GM18909 (cell line): Measurements from ENCODE around the gene FOXK1.

Experiments
- ATAC-seq: cut with Tn5 transposase; IDR thresholded peaks from one replicate; pipeline ENCODE4 v1.9.1; 2021; ENCODE audit warnings: mild to moderate bottlenecking; ENCODE audit not compliant: unreplicated experiment, poor library complexity

The FOXK1 gene

GRCh38 chr7:4739528-4739992 lies 57.5 kb downstream of the FOXK1 start:
- no peak for ATAC-seq

GRCh38 chr7:4740796-4741195 lies 58.7 kb downstream of the FOXK1 start:
- ATAC-seq, result no peak

DNA sequence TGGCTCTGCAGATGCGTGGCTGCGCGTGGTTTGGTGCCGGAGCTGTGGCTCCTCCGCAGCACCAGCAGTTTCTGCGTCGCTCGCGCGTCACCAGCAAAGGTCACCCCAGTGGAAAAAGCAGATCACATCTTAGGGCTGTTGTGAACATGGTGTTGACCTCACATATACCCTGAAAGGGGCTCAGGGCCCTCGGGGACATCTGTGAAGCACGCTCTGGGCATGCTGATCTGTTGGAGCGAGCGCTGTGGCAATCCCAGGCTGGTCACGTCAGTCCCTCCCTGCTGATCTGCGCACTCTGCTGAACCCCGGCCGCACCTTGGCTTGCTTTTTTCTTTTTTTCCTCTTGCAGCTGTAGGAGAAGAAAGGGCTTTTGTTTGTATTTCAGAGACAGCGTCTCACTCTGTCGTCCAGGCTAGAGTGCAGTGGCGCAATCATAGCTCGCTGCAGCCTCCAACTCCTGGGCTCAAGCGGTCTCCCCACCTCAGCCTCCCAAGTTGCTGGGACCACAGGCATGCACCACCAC lies 60.0 kb downstream of the FOXK1 start:
- no peak for ATAC-seq

- no peak for ATAC-seq
Measured at GRCh38 chr7:4742852-4743251, 60.8 kb downstream of the FOXK1 start.

DNA sequence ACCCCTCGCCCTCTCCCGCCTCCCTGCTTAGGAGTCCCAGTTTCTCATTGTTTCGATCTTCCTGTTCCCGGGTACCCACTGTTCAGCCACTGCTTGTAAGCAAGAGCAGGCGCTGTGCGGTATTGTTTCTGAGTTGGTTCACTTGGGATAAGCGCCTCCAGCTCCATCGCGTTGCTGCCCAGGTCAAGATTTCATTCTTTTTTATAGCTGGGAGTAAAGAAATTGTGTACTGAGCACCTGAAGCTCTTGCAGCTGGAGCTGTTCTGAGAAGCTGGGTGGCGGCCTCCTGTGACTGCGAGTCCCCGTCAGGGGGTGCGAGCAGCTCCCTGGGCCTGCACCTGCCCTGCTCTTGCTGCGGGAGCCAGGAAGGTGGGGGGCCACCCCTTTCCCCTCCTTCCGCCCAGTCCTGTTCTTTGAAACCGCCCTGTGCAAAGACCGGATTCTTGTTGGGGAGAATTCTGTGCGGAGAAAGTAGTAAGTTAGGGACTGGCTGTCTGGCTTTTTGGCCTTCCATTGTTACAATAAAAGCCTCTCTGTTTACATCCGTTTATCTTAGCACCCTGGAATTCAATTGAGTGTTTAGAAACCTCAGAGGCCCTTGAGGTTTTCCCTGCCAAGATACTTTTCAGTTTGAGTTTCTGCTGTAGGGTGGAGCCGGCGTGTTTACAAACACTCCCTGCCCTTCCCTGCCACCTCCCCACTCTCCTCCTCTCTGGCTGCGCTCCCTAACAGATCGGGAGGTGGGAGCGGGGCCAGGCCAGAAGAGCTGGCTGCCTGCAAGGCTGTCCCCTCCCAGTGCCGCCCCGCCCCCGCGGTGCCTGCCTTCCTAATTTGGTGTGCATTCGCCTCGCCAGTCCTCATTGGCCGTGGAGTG lies 62.5 kb downstream of the FOXK1 start:
- ATAC-seq, result peak; percentile 77

DNA sequence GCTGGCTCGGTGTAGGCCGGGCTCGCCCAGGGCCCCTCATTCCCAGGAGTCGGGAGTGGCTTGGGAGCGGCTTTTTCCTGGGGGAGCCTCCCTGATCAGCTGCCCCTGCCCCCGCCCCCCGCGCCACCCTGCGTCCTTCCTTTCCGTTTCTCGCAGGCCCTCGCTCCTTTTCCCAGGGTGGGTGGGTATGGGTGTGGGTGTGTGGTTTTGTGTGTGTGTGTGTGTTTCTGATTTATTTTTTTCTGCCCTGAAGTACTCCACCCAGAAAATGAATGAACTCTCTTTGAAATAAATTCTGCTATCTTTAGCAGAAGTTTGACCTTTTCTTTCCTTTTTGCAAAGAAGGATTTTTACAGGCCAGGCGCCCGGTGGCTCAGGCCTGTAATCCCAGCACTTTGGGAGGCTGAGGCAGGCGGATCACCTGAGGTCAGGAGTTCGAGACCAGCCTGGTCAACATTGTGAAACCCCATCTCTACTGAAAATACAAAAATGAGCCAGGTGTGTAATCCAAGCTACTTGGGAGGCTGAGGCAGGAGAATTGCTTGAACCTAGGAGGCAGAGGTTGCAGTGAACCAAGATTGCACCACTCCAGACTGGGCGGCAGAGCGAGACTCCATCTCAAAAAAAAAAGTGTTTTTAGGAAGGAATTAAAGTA lies 63.3 kb downstream of the FOXK1 start:
- peak; percentile 26 for ATAC-seq

DNA sequence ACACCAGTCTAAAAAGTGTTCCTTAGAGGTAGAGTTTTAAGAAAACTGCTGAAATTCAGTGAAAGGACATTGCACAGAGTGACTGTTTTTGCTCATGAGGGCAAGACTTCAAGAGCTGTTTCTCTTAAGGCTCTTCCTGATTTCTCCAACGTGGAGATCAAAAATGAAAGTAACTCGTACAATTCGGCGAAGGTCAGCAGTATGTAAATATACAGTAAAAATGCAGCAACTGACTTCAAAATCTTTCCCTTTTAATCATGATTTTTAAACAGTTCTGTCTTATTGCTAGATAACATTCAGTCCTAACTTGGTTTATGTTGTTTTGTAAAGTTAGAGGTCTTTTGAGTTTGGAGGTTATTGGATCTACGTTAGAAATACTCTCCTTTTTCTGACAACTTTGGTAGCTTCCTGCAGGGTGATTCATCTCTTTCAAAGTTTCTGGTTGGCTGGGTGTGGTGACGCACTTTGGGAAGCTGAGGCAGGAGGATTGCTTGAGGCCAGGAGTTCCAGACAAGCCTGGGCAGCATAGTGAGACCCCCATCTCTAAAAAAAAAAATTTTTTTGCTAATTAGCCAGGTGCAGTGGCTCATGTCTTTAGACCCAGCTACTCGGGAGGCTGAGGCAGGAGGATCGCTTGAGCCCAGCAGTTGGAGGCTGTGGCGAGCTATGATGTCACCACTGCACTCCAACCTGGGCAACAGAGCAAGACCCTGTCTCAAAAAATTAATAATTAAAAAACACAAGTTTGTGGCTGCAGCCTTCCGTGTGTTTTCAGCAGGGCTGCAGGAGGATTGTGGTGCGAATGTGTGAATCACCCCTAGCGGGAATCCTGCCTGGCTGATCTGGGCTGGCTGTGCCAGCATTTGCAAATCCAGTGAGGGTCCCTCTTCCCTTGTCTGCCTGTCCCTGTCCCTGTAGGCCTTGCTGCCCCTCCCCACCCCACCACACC lies 64.2 kb downstream of the FOXK1 start:
- ATAC-seq, result no peak

GRCh38 chr7:4747013-4747412 lies 64.9 kb downstream of the FOXK1 start:
- ATAC-seq, result no peak

GRCh38 chr7:4747746-4748145 lies 65.7 kb downstream of the FOXK1 start:
- ATAC-seq, result no peak

DNA sequence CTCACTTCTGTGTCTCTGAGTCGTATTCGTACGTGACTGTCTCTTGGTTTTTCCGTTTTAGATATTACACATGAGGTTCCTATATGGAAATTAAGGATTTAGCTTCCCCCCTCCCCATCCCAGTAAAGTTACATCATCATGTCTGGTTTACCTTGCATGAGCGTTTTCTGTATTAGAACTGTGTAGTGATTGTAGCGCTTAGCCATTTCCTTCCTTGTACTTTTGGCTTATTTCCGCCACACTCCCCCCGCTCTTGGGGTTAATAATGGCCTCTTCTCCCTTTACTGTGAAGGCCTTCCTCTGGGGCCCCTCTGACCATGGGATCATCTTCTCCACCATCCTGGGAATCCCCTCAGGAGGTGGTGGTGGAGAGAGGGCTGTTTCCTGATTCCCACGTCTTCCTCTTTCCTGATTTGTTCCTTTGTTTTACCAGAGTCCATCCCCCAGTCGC lies 66.2 kb downstream of the FOXK1 start:
- no peak for ATAC-seq

- ATAC-seq, result no peak
Measured at GRCh38 chr7:4749363-4749762, 67.3 kb downstream of the FOXK1 start.

- no peak for ATAC-seq
Measured at GRCh38 chr7:4749798-4750197, 67.7 kb downstream of the FOXK1 start.

DNA sequence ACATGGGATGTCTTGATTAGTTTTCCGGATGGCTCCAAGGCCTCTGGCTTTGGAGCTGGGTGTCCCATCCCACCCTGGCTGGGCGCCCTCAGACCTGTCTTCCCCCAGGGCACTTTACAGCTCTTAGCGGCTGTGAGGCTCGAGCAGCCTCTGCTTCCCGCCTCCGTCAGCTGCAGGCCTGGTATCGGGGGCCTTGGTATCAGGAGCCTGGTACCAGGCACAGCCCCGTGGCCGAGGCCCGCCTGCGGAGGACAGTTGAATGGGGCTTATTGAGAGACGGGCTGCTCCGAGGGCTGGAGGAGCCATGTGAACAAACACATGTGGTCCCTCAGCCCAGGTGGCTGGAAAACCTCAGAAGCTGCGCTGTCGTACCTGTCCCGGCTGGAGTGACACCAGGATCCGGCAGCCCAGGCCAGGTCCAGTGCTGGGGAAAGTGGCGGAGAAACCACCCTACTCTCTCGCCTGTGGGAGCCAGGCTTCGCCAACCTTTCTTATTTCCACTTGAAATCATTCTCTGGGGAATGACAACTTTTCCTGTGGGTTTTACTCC lies 69.4 kb downstream of the FOXK1 start:
- ATAC-seq, result no peak

DNA sequence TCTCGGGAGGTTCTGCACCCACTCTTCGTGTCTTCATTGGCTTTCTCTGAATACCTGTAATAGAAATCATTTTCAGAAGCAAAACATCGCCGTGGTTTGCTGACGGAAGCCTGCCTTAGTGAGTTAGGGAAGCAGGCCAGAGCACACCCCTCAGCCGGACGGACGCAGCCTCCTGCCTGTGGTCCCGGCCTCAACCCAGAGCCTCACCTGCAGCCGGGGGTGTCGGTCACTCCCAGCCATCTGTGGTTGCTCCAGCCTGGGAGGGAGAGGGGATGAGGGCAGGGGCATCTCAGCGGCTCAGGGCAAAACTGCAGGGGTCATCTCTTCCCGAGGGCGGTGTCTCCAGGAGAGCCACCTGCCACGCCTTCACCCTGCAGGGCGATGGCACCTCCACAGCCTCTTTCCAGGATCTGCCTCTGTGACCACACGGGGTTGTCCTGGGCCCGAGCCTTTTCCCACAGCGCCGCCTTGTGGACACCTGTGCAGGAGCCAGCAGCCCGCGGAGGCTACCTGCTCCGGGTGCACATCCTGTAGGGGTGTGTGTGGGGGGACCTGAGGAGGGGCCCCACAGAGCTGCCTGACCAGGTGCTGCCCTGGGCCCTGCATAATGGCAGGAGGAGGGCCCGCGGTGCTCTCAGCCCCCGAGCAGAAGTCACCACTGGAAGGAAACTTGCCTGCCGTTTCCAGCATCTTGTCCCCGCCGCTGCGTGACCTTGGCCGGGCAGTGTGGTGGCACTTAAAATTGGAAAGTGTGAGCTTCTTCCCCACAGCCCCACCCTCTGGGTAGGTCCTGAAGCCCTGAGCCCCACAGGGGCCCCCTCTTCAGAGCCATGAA lies 71.7 kb downstream of the FOXK1 start:
- ATAC-seq, result peak; percentile 87

GRCh38 chr7:4754433-4755010 lies 72.4 kb downstream of the FOXK1 start:
- no peak for ATAC-seq

DNA sequence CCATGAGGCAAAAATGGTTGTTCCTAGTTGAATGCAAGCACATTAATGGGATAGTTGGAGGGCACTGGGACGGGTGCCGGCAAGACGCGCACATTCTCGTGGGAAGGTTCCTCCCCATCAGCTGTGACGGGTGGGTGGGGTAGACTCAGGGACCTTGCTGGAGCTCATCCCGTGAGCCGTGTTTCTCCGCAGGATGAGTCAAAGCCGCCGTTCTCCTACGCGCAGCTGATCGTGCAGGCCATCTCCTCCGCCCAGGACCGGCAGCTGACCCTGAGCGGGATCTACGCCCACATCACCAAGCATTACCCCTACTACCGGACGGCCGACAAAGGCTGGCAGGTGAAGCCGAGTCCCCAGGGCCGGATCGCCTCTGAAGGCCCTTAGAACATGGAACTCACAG lies 73.0 kb downstream of the FOXK1 start:
- no peak for ATAC-seq

DNA sequence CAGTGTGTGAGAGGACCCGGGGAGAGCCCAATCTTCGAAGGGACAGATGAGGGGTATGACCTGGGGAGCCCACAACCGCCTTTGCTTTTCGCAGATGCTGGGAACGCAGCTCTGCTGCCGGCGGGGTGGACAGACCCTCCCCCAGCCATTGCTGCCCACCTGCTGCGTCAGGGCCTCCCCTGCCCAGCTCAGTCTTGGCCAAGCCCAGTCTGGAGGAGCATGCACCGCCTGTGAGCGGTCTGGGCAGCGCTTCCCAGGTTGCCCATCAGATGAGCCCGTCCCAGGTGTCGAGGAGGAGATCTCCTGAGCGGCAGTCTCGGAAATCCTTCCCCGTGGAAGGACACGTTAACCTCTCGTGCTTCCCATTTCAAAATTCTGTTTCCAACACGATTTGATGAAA lies 76.0 kb downstream of the FOXK1 start:
- ATAC-seq, result no peak

DNA sequence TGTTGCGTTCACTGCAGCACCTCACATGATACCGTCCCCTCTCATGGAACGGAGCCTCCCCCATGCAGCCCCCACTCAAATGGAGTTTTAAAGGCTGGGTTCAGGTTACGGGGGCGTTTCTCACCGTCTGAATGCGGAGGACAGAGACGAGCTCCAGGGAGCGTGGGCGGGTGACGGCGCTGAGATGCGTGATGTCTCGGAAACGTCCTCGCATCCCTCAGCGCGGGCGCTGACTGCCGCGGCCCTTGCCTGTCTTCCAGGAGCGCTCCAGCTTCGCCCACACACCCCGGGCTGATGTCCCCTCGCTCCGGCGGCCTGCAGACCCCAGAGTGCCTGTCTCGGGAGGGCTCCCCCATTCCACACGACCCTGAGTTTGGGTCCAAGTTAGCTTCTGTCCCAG lies 76.7 kb downstream of the FOXK1 start:
- ATAC-seq, result no peak

DNA sequence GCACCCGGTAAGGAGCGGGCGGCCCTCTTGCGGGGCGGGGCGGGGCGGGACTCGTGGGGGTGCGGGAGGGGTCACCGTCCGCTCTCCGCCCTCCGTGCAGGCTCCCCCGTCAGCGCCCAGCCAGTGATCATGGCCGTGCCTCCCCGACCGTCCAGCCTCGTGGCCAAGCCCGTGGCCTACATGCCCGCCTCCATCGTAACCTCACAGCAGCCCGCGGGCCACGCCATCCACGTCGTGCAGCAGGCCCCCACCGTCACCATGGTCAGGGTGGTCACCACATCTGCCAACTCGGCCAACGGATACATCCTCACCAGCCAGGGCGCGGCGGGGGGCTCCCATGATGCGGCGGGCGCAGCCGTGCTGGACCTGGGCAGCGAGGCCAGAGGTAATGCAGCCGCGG lies 77.1 kb downstream of the FOXK1 start:
- ATAC-seq, result no peak
